Spleen (tissue), 11 donors: Measurements from ENCODE around the gene RAB19. TPM values are rescaled to one million over a fixed set of nuclear protein-coding genes. Genes with fewer than 3 reads are reported as not detected.
A peak's percentile ranks its signal among the peaks of the same experiment; 100 is the strongest.

Experiments
- DNase-seq: peaks from one replicate; pipeline ENCODE4 v3.0.0-alpha.2; 2020
- H3K27ac ChIP-seq, 8 donors: fragments of 200-600 bp; sonication (generic) in 7 of 8; 1 replicate in 4 of 8; 2 replicates in 4 of 8; pipeline versions ENCODE4 v1.5.0 to v1.8.0; 2016 to 2021; ENCODE audit warnings: inconsistent platforms in 4 of 8, mild to moderate bottlenecking in 4 of 8, moderate library complexity in 1 of 8
- H3K27me3 ChIP-seq, 7 donors: fragments of 200-600 bp; sonication (generic) in 6 of 7; replicated peaks in 1 of 7; 1 replicate in 4 of 7; 2 replicates in 3 of 7; pipeline versions ENCODE4 v1.5.0 to v1.8.0; 2016 to 2021; ENCODE audit warnings: inconsistent platforms in 3 of 7, mild to moderate bottlenecking in 1 of 7
- H3K36me3 ChIP-seq, 6 donors: fragments of 200-600 bp; sonication (generic) in 5 of 6; 1 replicate in 4 of 6; 2 replicates in 2 of 6; pipeline versions ENCODE4 v1.5.0 to v1.8.0; 2016 to 2021; ENCODE audit warnings: inconsistent platforms in 2 of 6
- H3K4me1 ChIP-seq, 6 donors: fragments of 200-600 bp; sonication (generic) in 5 of 6; 1 replicate in 3 of 6; 2 replicates in 3 of 6; pipeline versions ENCODE4 v1.5.0 to v1.8.0; 2016 to 2021; ENCODE audit warnings: inconsistent platforms in 3 of 6
- H3K4me3 ChIP-seq, 8 donors: fragments of 200-600 bp; sonication (generic) in 7 of 8; 1 replicate in 4 of 8; 2 replicates in 4 of 8; pipeline versions ENCODE4 v1.5.0 to v1.8.0; 2016 to 2021; ENCODE audit warnings: inconsistent platforms in 4 of 8, mild to moderate bottlenecking in 4 of 8, moderate library complexity in 2 of 8
- H3K9me3 ChIP-seq, 8 donors: fragments of 200-600 bp; sonication (generic) in 7 of 8; 1 replicate in 4 of 8; 2 replicates in 4 of 8; pipeline versions ENCODE4 v1.5.0 to v1.8.0; 2016 to 2021; ENCODE audit warnings: inconsistent platforms in 4 of 8
- POLR2A ChIP-seq, 3 donors: fragments of 450-650 bp; IDR thresholded peaks; one replicate each; pipeline ENCODE4 v1.5.1; 2017; ENCODE audit warnings: antibody characterized with exemption in 3 of 3, mild to moderate bottlenecking in 1 of 3
- POLR2AphosphoS5 ChIP-seq, 3 donors: sonication (generic); formaldehyde crosslinking; IDR thresholded peaks; one replicate each; pipeline ENCODE4 v1.5.1; 2017; ENCODE audit warnings: antibody characterized with exemption in 3 of 3
- WGBS, 5 donors: extraction: QIAGEN DNeasy Blood & Tissue Kit in 3 of 5; methylation state at CpG; one replicate each; pipeline versions ENCODE4 v1.1.5 to v1.1.7; 2013 to 2018; 5-methylcytosine and 5-hydroxymethylcytosine counted together
- intact Hi-C: fragments of 100-400 bp; cut with DNase I; formaldehyde crosslinking; loops from one replicate; pipeline ENCODE4 v1.15.0; 2023; ENCODE audit warnings: low total_unique reads
- polyA plus RNA-seq, 3 donors: library from polyadenylated mRNA; stranded (reverse); fragments of 200-250 nt; gene quantifications; one replicate each; pipeline ENCODE4 v1.2.1, GENCODE V29; 2013
- small RNA-seq, 4 donors: library from RNA; depleted of rRNA; stranded (forward); fragments of <200 nt; gene quantifications; one replicate each; pipeline ENCODE3, GENCODE V24; 2016
- total RNA-seq, 7 donors: library from RNA; depleted of rRNA in 3 of 7; stranded (reverse); fragments of >200 nt in 3 of 7; fragmentation: NEBNext Ultra II Directional in 4 of 7; extraction: Animal tissue kit (Norgen Biotek cat#: 25700) in 4 of 7; gene quantifications; one replicate each; pipeline versions ENCODE4 v1.1.0 to v1.2.1, GENCODE V29; 2016 to 2021
- TF ChIP-seq, protein P1 (sequence below), 11 experiments: fragments of 200-600 bp in 7 of 11; fragments of 450-650 bp in 4 of 11; sonication (generic) in 4 of 11; IDR thresholded peaks in 8 of 11; conservative IDR thresholded peaks in 3 of 11; 1 replicate in 7 of 11; 2 replicates in 4 of 11; pipeline versions ENCODE4 v1.4.0 to v1.8.0; 2016 to 2021; ENCODE audit warnings: antibody characterized with exemption in 11 of 11, inconsistent platforms in 4 of 11, mild to moderate bottlenecking in 1 of 11
- donor health status: healthy with polysubstance abuse.
- donor health status: DM: no; HTN: no; CAD: no; lungs with moderate emphysema.
- donor health status: DM: no; HTN: no; CAD: no.
- donor health status: Bipolar disorder and iron deficiency.
- donor health status: healthy.
- donor health status: DM: no; HTN: no; CAD: no.
- donor health status: DM: yes; HTN: yes; CAD: no.

Gene RAB19
- total and polyA plus RNA-seq, 10 donors = 1.0 to 4.0 (median 2.1) TPM; not detected in 3

GRCh38 chr7:140463111-140463510, 59.3 kb downstream of the RAB19 start:
- 95 to 100% (median 96%) methylated on average over 2 of the region's 2 CpGs for WGBS, 5 donors
- no peak for DNase-seq
- H3K4me1 ChIP-seq = peaks cover 0 to 16% (median 0%) of the 10 kb centered on the region in 6 donors
- intact Hi-C loops = no loop called here
- H3K27me3 ChIP-seq = no peaks in the 10 kb centered on the region
- peaks cover 0 to 100% (median 79%) of the 10 kb centered on the region in 6 donors for H3K36me3 ChIP-seq
- TF ChIP-seq, protein P1, sequence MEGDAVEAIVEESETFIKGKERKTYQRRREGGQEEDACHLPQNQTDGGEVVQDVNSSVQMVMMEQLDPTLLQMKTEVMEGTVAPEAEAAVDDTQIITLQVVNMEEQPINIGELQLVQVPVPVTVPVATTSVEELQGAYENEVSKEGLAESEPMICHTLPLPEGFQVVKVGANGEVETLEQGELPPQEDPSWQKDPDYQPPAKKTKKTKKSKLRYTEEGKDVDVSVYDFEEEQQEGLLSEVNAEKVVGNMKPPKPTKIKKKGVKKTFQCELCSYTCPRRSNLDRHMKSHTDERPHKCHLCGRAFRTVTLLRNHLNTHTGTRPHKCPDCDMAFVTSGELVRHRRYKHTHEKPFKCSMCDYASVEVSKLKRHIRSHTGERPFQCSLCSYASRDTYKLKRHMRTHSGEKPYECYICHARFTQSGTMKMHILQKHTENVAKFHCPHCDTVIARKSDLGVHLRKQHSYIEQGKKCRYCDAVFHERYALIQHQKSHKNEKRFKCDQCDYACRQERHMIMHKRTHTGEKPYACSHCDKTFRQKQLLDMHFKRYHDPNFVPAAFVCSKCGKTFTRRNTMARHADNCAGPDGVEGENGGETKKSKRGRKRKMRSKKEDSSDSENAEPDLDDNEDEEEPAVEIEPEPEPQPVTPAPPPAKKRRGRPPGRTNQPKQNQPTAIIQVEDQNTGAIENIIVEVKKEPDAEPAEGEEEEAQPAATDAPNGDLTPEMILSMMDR (IDR thresholded peaks at IDR 0.05 in 8 of 11, conservative IDR thresholded peaks at IDR 0.05 in 3 of 11) = no peak
- TF ChIP-seq POLR2A (IDR thresholded peaks at IDR 0.05) (no peak), POLR2AphosphoS5 (IDR thresholded peaks at IDR 0.05) (no peak)
- no peak overlapping the region for H3K4me3 ChIP-seq
- no peaks in the 10 kb centered on the region for H3K9me3 ChIP-seq
- no peak overlapping the region for H3K27ac ChIP-seq

- Histone ChIP-seq H3K27me3 (no peaks in the 10 kb centered on the region), H3K4me3 (no peak overlapping the region), H3K9me3 (no peaks in the 10 kb centered on the region), H3K4me1 (peaks cover 17 to 77% (median 51%) of the 10 kb centered on the region in 6 donors), H3K27ac (no peak overlapping the region), H3K36me3 (peaks cover 0 to 16% (median 10%) of the 10 kb centered on the region in 6 donors)
- DNase-seq = no peak
- intact Hi-C loops = no loop called here
- no peak for TF ChIP-seq POLR2AphosphoS5 (IDR thresholded peaks at IDR 0.05)
- TF ChIP-seq, protein P1 (IDR thresholded peaks at IDR 0.05 in 8 of 11, conservative IDR thresholded peaks at IDR 0.05 in 3 of 11) = peak in 8 of 11 experiments; percentile 12 to 63 (median 53)
- WGBS, 5 donors = 49 to 59% (median 57%) methylated on average over 2 of the region's 2 CpGs
Measured at GRCh38 chr7:140475747-140476333, 72.0 kb downstream of the RAB19 start.

- Histone ChIP-seq H3K9me3 (no peaks in the 10 kb centered on the region), H3K27me3 (no peaks in the 10 kb centered on the region), H3K36me3 (peaks cover 0 to 7% (median 1%) of the 10 kb centered on the region in 6 donors), H3K4me3 (peak overlapping the region in 5 of 8 donors; percentile 91 to 100 (median 99)), H3K27ac (peak overlapping the region in 7 of 8 donors; percentile 92 to 98 (median 95)), H3K4me1 (peaks cover 17 to 71% (median 50%) of the 10 kb centered on the region in 6 donors)
- 77 to 89% (median 81%) methylated on average over 11 of the region's 11 CpGs for WGBS, 5 donors
- intact Hi-C loops = no loop called here
- DNase-seq = no peak
- TF ChIP-seq, protein P1 (IDR thresholded peaks at IDR 0.05 in 8 of 11, conservative IDR thresholded peaks at IDR 0.05 in 3 of 11) = no peak
- no peak for TF ChIP-seq POLR2A (IDR thresholded peaks at IDR 0.05)
Measured at GRCh38 chr7:140476698-140477261, 72.9 kb downstream of the RAB19 start.

Small RNAs within 50 kb of the gene (small RNA-seq; reads per million reads assigned to genes)
- 0 reads per million in 4 donors for gene RNA5SP247
- gene RNA5SP248 = 86.1 to 167 (median 159) reads per million in 4 donors

Other genes starting within 250 kb of the RAB19 start
- gene KDM7A, start 227.1 kb upstream of the RAB19 start, total RNA-seq = 10 to 100 TPM; 21.4 to 41.5 (median 25.5) TPM
- 1 to 10 TPM; 2.5 to 3.7 (median 2.7) TPM for gene KDM7A, start 227.1 kb upstream of the RAB19 start, polyA plus RNA-seq
- gene SLC37A3, start 5.5 kb upstream of the RAB19 start, total RNA-seq = 10 to 100 TPM; 29.5 to 71.9 (median 56.1) TPM
- 10 to 100 TPM in 2 of 3 donors, 1 to 10 TPM in 1; 8.0 to 11.8 (median 10.4) TPM for gene SLC37A3, start 5.5 kb upstream of the RAB19 start, polyA plus RNA-seq
- 100 to 1,000 TPM in 6 of 7 donors, 10 to 100 TPM in 1; 98.0 to 179 (median 106) TPM for gene MKRN1, start 75.4 kb downstream of the RAB19 start, total RNA-seq
- 10 to 100 TPM; 41.8 to 53.1 (median 51.4) TPM for gene MKRN1, start 75.4 kb downstream of the RAB19 start, polyA plus RNA-seq
- 10 to 100 TPM in 6 of 7 donors, 1 to 10 TPM in 1; 9.6 to 35.3 (median 19.9) TPM for gene DENND2A, start 236.8 kb downstream of the RAB19 start, total RNA-seq
- 1 to 10 TPM; 1.9 to 7.7 (median 6.6) TPM for gene DENND2A, start 236.8 kb downstream of the RAB19 start, polyA plus RNA-seq